ENCODE data around the gene MTRR.

MTRR gene

DNA sequence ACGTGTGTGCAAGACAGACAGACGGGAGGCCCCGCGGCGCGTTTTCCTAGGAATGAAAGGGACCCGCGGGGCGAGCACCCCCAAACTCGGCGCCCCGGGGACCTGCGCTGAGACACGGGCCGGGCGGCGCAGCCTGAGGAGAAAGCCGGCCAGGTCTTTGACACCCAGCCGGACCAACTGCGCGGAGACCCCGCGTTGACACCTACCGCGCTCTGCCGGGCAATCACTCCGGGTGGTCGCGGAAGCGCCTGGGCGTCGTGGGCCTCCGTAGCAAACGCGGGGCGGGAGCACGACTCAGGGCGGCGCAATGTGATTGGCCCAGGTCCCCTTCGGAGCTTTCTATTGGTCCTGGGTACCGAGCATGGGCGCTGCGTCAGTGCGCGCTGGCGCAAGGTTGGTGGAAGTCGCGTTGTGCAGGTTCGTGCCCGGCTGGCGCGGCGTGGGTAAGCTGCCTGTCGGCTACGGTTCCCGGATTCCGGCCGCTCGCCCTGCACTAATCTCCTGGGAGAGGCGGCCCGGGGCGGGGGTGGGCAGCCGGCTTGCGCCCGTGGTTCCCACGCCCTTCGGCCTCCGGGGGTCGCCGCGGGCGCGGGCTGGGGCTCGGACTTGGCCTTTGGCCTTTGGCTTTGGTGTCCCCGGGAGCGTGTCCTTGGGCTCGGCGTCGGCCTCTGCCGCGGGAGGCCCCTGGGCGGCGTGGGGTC, at the start of gene MTRR, which contains the start of gene FASTKD3:
MTRR (plus strand) TSS at position 376 of the 701 bp plus-strand sequence. CDS start 1,647 bp downstream, outside the sequence.
FASTKD3 (minus strand) TSS at position 259 of the 701 bp plus-strand sequence. CDS start 948 bp downstream, outside the sequence.
- peak; percentile 89 for DNase-seq

DNA sequence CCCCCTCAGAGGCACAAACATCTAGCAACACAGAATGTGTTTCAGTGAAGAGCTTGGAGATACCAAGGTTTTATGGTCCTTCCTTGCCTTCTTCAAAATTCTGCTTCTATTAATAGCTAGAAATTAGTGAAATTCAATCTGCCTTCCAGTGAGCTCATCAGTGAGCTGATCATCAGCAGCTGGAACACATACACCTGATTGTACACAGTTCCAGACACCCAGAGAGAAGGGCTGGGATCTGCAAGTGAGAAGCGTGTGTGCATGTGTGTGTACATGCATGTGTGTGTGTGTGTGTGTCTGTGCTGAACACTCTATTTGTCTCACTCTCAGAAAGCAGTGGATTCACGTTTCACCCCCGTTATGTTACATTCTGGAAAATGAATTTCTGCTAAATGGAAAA, 46.5 kb upstream of the MTRR start:
- no peak for DNase-seq

DNA sequence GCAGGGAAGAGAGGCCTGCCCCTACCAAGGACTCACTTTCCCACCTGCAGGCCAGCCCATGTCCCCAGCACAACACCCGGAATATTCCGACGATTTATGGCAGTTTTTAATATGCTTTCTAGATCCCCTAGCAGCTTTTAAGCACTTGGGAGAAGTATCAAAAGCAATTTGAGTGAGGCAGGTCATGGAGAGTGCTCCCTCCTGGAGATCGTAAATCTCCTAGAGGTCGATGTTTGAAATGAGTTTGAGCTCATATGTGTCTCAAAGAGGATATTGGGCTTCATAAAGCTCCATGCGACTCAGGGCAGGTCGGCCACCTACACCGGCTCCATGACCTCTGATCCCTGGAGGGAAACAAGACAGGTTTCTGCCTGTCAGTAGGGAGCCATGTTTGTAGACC, 45.4 kb upstream of the MTRR start:
- no peak for DNase-seq

DNA sequence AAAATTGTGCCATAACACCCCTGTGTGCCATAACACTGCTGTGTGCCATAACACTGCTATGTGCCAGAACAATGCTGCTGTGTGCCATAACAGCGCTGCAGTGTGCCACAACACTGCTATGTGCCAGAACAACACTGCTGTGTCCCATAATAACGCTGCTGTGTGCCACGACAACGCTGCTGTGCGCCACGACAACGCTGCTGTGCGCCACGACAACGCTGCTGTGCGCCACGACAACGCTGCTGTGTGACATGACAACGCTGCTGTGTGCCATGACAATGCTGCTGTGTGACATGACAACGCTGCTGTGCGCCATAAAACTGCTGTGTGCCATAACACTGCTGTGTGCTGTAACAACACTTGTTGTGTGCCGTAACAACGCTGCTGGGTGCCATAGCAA, 44.0 kb upstream of the MTRR start:
- no peak for DNase-seq

DNA sequence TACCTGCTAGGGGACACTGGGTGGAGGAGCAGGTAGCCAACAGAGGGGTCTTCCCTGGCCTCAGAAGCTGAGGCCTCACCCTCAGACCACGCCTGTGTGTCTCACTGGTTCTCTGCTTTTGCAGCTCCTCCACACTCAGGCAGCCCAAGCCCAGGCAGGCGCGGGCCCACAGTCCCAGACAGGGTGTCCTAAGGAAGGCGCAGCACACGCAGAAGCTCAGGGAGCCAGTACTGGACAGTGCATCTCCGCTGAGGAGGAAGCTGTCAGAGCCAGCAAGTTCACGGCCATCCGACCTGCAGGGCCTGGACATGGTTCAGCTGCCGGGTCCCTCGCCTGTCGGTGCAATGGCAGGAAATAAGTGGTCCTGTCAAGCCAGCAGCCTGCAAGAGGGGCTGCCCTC, 43.3 kb upstream of the MTRR start:
- no peak for DNase-seq

DNA sequence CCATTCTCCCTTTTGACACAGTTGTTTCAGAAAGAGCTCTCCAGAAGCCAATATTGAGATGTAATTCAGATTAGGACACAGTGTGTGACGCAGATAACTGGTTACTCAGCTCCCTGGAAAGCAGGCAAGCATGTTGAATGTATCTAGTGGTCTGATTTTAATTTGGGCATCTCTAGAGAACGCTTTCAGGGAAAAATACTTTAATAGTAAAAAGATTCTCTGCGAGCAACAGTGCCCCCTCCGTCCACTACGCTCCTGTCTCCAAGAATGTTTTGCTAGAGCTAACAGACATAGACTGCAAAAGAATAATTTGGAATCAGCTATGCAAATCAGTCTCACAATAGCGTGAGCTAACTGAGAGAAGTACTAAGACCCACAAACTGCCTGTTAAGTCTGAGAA, 41.3 kb upstream of the MTRR start:
- DNase-seq: no peak

DNA sequence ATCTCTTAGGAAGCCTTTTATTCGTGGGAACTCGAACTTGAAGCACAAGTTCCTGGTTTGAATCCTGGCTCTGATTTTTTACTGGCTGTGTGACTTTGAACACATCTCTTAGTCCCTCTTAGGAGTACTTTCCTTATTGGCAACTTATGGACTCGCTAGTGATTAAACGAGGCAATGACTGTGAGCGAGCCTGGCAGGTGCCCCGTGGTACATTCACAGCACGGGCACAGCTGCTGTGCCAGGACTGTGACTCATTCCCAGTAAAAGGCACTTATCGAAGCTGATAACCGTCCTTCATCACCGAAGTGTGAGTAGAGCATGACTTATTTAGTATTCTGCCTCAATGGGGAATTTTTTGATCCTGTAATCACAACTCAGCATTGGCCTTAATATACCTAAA, 40.7 kb upstream of the MTRR start:
- DNase-seq: no peak

DNA sequence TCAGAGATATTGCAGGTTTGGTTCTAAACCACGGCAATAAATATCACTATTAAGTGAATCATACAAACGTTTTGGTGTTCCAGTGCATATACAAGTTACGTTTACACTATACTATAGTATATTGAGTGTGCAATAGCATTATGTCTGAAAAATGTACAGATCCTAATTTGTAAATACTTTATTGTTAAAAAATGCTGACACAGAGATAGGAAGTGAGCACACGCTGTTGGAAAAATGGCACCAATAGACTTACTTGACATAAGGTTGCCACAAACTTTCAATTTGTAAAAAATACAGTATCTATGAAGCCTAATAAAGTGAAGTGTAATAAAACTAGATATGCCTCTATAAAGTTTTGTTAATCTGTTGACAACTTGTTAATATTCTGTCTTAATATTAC, 34.0 kb upstream of the MTRR start:
- DNase-seq: no peak

DNA sequence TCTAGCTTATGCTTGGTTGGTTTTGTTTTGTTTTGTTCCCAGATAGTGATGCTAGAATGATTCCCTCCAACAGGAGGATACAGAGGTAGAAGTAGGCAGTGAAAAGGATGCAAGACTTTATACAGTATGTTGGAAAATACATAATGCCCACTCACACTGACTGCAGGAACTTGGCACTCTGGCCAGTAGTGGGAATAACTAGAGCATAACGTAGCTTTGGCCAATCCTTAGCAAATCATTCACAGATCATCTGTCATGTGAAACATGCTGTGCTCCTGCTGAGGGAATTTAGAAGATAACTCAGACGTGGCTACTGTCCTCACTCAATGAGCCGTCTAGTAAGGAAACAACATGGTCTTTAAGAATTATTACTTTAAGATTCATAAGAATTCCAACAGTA, 31.5 kb upstream of the MTRR start:
- DNase-seq: no peak

DNA sequence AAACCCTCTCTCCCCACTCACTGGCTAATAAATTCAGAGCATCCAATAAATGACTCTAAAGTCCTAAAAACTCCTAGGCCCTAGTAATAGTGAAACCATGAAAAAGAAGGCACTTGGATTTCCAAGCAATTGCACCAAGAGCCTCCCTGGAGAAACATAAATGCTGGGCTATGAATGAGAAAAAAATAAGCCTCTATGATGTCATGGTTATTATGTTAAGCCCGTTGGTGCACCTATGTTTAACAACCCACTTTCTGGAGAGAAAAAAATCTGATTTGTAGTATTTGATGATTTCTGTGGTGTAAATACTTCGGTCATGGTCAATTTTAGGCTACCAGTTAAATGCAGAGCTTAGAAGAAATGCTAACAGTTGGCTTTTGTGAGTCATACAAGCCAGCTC, 26.4 kb upstream of the MTRR start:
- no peak for DNase-seq

DNA sequence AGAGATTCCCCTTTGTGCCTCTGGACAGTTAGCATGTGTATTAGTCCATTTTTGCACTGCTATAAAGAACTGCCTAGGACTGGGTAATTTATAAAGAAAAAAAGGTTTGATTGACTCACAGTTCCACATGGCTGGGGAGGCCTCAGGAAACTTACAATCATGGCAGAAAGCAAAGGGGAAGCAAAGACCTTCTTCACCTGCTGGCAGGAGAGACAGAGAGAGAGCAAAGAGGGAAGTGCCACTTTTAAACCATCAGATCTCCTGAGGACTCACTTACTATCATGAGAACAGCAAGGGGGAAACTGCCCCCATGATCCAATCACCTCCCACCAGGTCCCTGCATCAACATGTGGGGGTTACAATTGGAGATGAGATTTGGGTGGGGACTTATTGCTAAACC, 24.0 kb upstream of the MTRR start:
- DNase-seq: no peak

DNA sequence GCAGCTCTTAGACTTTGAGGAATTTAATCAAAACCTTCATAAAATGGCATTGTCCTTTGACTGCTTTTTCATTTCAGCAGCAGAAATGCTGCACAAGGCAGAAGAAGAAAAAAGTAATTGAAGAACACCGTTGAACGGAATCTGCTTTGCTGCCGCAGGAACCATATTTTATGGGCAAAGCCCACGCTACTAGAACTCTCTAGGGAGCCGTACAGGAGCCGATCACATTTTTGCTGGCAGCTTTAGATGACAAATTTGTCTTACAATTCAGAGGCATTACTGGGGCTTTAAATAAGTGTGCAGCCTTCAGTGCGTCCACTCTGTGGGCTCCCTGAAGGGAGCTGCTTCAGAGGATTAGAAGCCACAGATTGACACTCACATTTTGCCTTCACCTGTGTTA, 23.4 kb upstream of the MTRR start:
- DNase-seq: no peak

DNA sequence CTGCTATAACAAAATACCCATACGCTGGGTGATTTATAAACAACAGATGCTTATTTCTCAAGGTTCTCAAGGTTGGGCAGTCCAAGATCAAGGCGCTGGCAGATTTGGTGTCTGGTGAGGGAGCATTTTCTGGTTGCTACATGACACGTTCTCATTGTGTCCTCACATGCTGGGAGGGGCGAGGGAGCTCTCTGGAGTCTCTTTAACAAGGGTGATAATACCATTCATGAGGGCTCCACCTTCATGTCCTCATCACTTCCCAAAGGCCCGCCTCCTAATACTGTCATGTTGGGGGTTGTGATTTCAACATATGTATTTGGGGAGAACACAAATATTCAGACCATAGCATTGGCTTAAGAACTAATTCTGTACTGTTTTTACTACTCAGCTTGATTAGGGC, 22.6 kb upstream of the MTRR start:
- DNase-seq: no peak

DNA sequence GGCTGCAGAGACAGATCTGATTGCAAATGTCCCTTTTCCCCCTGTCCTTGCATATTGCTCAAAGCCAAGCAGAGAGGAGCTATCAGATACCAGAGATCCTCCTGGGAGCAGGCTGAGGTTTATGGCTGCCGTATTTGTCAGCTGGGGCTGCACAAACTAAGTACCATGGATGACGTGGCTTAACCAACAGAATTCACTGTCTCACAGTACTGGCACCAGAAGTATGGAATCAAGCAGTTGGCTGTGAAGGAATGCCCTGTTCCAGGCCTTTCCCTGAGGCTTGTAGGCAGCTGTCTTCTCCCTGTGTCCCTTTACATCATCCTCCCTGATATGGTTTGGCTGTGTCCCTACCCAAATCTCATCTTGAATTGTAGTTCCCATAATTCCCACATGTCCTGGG, 20.7 kb upstream of the MTRR start:
- DNase-seq: no peak

DNA sequence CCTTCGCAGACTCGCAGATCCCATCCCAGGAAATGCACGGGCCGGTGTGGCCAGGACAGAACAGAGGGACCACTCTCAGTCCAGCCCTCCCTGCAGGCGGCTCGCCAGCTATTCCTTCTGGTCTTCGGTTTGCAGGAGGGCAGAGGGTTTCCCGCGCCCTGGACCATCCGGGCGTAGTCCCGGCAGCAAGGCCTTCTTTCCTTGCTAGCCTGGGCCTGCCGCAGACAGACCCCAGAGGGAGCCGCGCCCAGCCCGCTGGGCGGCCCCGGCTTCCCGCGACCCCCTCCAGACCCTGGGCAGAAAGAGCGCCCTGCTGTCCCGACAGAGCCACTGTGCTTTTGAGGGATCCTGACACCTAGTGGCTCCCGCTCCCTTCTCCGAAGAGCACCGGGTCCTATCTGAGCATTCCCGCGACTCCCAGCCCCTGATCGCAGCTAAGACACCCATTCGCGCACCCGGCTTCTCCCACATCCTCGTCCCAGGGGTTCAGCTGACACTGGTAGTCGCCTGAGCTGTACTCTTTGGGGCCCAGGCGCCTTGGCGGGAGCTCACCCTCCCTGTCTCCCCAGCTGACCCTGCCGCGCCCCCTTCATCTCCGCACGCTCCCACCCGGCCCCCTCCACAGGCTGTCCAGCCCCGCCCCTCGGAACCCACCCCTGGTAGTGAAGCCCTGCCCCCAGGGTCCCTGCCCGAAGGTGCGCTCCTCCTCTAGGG, 19.1 kb upstream of the MTRR start:
- DNase-seq: no peak

DNA sequence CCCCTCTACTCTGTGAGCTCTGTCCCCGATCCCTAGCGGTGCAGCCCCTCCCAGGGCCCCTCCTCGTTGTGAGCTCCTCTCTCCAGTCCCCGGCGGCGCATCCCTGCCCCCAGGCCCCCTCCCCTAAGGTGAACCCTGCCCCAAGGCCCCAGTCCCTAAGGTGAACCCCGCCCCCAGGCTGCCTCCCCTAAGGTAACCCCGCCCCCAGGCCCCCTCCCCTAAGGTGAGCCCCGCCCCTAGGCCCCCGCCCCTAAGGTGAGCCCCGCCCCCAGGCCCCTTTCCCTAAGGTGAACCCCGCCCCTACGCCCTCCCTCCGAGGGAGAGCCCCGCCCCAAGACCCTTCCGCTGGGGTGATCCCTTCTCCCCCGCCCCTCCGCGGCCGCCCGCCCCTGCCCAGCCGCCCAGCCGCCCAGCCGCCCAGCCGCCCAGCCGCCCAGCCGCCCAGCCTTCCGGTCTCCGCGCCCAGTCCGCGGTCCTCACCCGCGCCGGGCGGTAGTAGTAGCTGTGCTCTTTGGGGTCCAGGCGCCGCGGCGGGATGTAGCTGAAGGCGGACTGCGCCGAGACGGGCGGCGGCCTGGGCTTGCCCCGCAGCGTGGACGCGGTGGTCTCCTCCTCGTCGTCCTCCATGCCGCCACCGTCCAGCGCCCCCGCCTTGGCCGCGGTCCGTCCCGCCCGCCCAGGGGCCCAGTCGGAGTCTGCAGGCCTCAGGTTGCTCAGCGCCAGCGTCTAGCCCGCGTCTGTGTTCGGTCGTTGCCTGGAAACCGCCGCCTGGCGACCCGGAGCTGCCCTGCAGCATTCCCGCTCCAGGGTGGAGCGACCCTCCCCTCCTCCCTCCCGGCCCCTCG, 18.3 kb upstream of the MTRR start, which contains the start of gene CFAP90:
CFAP90 (minus strand) TSS at position 739 of the 845 bp plus-strand sequence; CDS start at position 627, 112 bp downstream.
- DNase-seq: no peak

DNA sequence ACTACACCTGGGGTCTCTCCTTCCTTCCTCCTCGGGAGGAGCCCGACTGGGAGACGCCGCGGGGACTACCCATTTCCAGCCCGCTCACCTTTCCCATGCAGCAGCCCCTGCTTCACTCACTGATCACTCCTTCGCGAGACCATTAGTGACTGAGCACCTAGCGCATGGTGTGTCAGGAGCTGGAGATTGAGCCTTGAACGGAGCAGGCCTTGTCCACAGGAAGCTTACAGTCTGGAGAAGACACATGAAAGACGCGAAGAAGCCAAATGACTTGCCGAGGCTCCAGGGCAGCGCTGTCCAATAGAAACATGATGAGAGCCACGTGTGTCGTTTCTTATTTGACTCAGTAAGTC, 17.7 kb upstream of the MTRR start:
- DNase-seq: no peak

DNA sequence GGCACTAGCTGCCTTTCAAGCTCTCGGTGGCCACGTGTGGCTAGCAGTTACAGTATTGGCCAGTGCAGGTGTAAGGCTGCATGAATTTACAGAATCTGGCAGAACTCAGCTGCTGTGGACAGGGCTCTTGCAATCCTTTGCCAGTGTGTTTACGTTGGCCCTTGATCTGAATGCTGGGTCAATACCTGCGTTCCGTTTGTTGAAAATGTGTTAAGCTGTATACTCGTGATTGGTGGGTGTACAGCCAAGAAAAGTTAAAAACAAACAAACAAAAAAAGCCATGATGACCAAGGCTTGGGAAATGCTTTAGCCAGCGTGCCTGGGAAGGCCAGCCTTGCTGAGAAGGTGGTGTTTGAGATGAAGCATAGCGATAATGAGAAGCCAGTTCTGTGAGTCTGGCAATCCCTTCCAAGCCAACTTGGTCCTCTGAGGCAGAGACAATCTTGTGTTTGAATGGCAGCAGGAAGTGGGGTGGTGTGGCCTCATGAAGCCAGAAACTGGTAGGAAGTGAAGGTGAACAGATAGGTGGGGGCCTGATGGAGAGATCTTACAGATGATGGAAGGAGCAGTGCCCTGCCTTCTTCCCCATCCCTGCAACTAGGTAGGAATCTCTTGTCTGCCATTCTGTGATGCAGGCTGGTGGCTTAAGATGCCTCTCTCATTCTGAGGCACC, 17.2 kb upstream of the MTRR start:
- DNase-seq: no peak

DNA sequence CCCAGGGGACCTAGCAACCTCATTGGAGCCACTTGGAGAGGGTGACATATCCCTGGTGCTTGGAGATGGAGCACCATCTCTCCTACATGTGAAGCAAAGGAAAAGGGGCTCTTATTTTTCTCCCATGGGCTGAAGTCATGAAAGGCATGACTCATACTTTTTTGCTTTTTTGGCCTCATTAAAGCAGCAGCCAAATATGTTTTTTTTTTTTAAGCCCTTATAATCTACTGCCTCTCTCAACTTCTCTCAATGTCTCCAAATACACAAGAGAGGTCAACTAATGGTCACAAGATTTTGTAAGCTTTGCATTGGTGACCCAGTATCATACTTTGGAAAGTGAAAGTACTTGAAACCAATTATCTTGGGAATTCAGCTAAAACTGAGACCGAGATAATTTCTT, 16.4 kb upstream of the MTRR start:
- no peak for DNase-seq

DNA sequence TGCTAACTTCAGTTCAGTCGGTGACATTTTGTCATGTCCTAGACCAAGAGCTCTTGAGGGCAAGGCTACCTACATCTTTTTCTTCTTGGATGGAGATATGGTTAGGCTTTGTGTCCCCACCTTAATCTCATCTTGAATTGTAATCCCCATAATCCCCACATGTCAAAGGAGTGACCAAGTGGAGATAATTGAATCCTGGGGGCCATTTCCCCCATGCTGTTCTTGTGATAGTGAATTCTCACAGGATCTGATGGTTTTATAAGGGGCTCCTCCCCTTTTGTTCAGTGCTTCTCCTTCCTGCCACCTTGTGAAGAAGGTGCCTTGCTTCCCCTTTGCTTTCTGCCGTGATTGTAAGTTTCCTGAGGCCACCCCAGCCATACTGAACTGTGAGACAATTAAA, 16.0 kb upstream of the MTRR start:
- no peak for DNase-seq

DNA sequence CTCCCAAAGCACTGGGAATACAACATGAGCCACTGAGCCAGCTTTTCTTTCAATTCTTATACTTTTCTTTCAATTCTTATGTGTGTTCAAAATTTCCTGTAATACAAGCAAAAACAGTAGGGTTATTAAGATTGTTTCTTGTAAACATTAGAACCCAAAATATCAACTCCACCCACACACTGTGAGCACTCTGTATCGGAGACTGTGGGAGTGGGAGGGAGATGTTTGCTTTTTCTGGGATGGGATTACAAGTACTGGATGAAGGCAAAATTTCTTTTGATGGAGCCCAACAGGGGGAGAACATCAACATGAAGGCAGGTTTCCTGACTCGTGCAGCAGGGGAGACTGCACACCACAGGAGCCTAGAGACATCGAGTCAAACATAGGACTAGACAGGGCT, 13.3 kb upstream of the MTRR start:
- no peak for DNase-seq

DNA sequence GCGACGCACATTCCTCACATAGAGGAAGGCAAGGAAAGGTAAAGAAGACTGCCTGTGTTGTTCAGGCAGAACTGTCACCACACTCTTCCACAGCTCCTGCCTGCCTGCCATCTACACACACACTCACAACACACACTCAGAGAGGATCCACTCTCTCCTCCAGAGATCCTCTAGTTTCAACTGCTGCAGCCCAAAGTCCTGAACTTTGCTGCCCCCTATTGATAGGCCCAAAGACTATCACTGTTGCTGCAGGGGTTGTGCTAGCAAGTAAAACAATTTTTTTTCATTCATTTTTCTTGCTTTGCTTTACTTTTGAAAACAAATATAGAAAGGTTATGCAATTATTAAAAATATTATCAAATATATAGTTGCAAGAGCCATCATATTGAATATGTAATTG, 12.1 kb upstream of the MTRR start:
- DNase-seq: no peak

DNA sequence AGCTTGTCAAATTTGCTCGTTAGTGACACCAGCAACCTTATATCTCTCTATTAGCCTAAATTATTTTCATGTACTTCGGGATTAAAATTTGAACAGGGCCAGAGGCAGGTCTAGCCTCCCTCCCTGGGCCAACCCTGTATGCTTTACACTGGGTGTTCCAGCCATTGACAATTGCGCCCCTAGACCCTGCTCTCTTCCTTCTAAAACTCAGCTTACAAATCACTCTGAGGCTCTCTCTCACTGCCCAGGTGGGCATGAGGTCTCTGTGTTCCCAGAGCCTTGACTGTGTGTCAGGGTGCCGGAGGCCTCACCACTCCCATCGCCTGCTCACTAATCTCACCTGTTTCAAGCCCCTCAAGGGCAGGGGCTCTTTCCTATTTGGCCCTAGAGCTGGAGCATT, 11.6 kb upstream of the MTRR start:
- DNase-seq: no peak

Data from NCI-H446 treated with DMSO at 0.1 percent for 48 hours (cell line).